SK-N-SH (cell line): ENCODE results near the gene MAP3K8.

ENCODE experiments used
- CHD2 ChIP-seq: fragments of 150-350 bp; IDR thresholded peaks from 2 replicates; pipeline ENCODE4 v1.6.1; 2018; ENCODE audit warnings: low read length; ENCODE audit not compliant: partially characterized antibody
- CTCF ChIP-seq: fragments of 200-600 bp; sonication (generic); IDR thresholded peaks from 2 replicates; pipeline ENCODE4 v1.6.1; 2017; ENCODE audit warnings: antibody characterized with exemption, mild to moderate bottlenecking, moderate library complexity
- EZH2phosphoT487 ChIP-seq: fragments of 200-600 bp; sonication (generic); IDR thresholded peaks from 2 replicates; pipeline ENCODE4 v1.6.1; 2017; ENCODE audit warnings: low read depth, mixed run types, mild to moderate bottlenecking, antibody characterized with exemption, moderate library complexity, borderline replicate concordance
- GABPA ChIP-seq: IDR thresholded peaks from 2 replicates; pipeline ENCODE4 v1.4.0; 2012; ENCODE audit warnings: low read depth, mild to moderate bottlenecking
- REST ChIP-seq: IDR thresholded peaks from 2 replicates; pipeline ENCODE4 v1.6.1; 2012; ENCODE audit warnings: mild to moderate bottlenecking, low read depth, low read length, moderate library complexity
- RFX5 ChIP-seq: IDR thresholded peaks from 2 replicates; pipeline ENCODE4 v1.6.1; 2012; ENCODE audit warnings: mild to moderate bottlenecking, improper control_type of control experiment, low read length
- SIN3A ChIP-seq: IDR thresholded peaks from 2 replicates; pipeline ENCODE4 v1.6.1; 2012; ENCODE audit warnings: low read depth, mild to moderate bottlenecking, low read length, moderate library complexity, borderline replicate concordance
- TAF1 ChIP-seq: IDR thresholded peaks from 2 replicates; pipeline ENCODE4 v1.6.1; 2012; ENCODE audit warnings: low read depth, mild to moderate bottlenecking, low read length, moderate library complexity, borderline replicate concordance
- USF1 ChIP-seq: IDR thresholded peaks from 2 replicates; pipeline ENCODE4 v1.4.0; 2012; ENCODE audit warnings: low read depth, borderline replicate concordance
- YY1 ChIP-seq: IDR thresholded peaks from 2 replicates; pipeline ENCODE4 v1.4.0; 2012; ENCODE audit warnings: low read depth, mild to moderate bottlenecking

- TF ChIP-seq CHD2: no peak
- no peak for TF ChIP-seq SIN3A
- no peak for TF ChIP-seq EZH2phosphoT487
- no peak for TF ChIP-seq CTCF
- no peak for TF ChIP-seq TAF1
- no peak for TF ChIP-seq YY1
- TF ChIP-seq USF1: no peak
- TF ChIP-seq GABPA: no peak
- no peak for TF ChIP-seq REST
- no peak for TF ChIP-seq RFX5
These were observed 25.3 kb downstream of the MAP3K8 start for GRCh38 chr10:30459283-30459682.
